Fibroblast of skin of right biceps (primary cell): ENCODE results near the gene SPTLC3.
"Not testable (repeated sequence)": the region's sequence is repeated elsewhere in the genome, so short reads cannot be mapped to it uniquely, and the experiment has no call there.

ENCODE experiments used
- DNase-seq: peaks from one replicate; pipeline ENCODE4 v3.0.0-alpha.2; 2013

The SPTLC3 gene

DNA sequence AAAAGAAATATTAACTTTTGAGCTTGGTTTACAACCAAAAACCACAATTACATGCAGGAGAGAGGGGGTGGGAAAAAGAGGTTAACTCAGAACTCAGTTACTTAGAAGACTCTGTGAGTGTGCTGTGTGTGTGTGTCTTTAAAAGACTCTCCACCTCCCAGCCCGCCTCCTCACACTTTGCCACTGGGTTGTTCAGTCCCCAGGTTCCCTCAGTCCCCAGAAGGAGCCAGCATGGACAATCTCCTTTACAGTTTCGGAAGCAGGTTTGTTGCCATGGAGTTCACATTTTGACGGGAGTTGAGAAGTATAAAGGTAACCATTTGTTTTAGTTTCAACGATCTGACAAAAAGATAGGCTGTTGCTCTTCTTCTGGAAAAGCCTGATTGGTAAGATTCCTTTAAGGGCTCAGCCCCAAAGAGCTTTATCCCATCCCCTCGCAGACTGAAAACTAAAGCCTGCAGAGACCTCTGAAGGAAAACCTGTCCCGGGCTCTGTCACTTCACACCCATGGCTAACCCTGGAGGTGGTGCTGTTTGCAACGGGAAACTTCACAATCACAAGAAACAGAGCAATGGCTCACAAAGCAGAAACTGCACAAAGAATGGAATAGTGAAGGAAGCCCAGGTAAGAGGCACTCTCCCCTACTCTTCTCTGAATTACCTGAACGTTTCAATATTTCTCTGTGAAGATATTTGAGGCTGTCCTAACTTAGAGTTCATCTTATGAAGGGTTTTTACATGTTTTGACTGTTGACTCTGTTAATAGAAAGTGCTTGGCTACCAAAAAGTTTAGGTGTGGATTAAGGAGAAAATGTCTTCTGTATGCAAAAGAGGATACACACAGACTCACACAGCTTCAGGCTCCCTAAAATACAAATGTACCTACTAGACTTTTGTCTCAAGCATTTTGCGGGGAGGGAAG lies at the start of gene SPTLC3:
Gene SPTLC3 (plus strand): TSS at position 212 of the 921 bp plus-strand sequence. CDS start 296 bp downstream, at position 508.
- peak; percentile 35 for DNase-seq

DNA sequence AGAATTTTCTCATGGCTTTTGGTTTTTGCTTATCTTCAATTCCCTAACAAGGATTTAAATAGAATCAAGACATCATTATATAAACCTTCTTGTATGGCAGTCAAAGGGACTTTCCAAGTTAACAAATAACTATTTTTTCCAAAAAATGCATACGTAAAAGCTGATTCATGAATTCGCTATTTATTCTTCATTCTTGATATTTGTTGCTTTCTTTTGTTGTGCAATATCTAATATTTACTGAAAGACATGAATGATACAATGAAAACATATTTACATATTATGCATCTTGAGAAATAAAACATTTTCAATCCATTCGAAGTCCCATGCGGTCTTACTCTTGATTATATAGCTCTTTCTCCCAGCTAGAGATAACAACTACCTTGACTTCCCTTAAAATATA lies 47.0 kb upstream of the SPTLC3 start:
- DNase-seq = no peak

DNA sequence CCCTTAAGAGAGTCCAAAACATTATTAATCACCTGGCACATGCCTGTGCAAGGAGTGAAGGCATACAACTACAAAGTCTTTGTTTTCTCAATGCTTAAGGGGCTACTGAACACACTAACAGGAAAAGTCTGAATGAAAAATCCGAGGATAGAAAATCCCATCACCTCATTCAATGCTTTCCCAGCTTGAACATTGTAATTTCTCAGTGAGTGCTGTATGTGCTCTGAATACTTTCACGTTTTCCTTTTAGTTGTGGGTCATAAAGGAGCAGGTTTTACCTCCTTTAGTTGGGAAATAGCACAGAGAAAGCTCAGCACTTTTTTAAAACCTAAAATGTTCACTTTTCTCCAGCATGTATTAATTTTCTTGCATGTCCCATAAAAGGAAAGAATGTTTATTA lies 45.9 kb upstream of the SPTLC3 start:
- DNase-seq = no peak

DNA sequence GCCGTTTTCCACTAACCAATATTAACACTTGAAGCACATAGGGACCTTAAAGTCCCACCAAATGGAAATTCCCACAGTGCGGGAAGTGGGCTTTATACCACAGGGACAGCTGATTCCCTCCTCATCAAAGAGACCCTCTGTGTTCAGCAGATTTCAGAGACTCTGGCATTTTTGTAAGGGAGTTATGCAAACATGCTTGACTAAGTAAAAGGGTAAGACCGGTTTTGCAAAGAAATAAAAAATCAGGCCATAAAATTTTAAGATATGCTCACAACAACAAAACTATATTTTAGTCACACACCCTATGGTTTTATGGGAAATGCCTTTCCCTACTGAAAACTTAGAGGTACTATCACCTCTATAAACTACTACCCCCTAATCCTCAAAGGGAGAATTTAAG lies 45.4 kb upstream of the SPTLC3 start:
- no peak for DNase-seq

GRCh38 chr20:12965212-12965869 lies 43.4 kb upstream of the SPTLC3 start:
- no peak for DNase-seq

DNA sequence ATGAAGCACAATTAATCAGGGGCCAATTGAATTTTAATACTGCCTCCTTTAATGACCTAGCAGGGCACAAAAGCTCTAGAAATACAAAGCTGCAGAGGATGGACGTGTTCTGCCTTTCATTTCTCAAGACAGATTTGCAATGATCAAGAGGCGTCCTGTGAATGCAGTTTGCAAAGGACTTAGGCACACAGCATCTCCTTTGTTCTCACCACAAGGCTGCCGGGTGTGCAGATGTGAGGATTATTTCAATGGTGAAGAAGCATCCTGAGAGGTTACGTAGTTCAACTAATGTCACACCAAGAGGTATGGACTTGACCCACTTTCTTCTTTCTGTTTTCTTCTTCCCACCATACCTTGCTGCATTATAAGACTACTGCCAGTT lies 42.9 kb upstream of the SPTLC3 start:
- no peak for DNase-seq

DNA sequence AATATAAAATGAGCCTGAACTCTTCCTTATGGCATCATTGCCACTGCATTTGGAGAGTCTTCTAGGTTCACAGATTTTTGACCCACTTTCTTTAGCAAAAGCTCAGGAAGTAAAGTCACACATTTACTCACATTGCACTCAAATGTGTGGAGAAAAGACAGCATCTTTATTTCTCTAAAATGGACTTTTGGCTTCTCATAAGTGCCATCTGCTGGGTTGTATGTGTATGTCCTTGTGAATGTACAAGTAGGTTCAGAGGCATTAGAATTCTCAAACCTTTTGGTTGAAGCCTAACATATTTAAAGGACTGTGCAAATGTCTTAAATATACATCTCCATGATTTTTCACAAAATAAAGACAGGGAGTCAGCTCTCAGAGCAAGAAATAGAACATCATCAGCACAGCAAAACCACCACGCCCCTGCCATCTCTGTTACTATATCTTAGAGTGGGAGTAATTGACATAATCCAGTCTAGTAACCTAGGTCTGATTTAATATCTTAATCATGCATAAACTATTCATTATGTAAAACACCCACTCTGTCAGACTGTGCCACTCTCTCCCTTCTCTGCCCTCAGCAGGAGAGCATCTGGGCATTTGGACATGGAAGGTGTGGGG lies 42.2 kb upstream of the SPTLC3 start:
- peak; percentile 37 for DNase-seq

GRCh38 chr20:12967932-12968331 lies 40.8 kb upstream of the SPTLC3 start:
- DNase-seq = no peak

DNA sequence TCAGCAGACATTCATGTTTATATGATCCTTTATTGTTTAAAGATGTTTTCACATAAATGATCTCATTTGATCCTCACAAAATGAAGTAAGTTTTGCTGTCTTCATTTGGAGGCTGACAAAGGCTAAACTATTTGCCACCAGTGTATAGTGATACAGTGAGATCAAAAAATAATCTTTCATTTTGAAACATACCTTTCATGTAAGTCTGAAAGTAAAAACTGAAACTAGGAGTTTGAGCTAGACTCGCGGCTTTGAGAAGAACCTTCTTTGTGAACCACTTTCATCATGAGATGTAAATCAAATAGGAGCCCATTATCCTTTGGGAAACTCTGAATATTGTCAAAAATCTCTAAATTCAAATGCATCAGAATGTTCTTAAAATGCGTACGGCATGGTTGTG lies 40.3 kb upstream of the SPTLC3 start:
- DNase-seq = no peak

DNA sequence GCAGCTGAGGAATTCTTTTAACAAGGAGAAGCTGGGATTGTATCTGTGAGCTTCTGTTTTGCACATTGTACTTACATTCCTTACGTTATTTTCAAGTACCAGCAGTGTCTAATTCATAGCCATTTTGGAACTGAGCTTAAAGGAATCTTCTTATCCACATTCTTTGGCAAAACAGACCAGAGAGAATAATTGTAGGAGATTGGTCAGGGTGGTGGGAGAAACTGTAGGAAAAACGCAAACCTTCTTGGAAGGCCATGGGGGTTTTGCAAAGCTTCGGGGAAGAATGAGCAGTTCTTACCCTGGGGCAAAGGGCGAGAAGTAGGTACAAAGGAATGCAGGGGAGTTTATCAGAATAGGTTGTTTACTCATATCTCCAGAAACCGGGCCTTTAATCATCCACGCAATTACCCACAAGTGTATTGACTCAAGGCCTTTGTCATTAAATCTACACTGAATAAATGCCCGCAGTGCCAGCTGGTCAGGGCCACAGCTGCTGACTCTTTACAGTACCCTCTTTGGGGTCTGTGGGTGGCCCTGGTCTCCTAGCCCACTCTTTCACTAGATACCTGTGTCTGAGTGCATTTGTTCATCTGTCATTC lies 39.6 kb upstream of the SPTLC3 start:
- no peak for DNase-seq

DNA sequence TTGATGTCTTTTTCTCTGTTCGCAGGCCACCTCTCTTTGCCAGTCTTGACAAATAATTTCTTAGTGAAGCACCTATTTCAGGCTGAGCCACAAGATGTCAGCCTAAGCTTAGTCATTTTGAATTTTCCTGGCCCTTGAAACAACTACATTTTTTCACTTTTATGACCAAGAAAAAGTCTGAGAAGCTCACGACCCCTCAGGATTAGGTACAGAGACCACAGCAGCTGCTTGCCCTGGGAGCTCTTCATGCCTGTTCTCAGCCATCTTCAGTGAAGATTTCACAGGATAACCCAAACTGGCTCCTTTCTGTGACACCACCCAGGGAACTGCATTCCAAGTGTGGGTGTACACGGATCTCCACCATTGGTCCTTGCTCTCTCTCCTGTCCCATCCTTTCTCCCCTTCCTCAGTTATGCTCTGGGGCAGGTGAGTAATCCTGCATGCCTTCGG lies 38.4 kb upstream of the SPTLC3 start:
- peak; percentile 41 for DNase-seq

GRCh38 chr20:12975833-12976608 lies 32.8 kb upstream of the SPTLC3 start:
- no peak for DNase-seq

DNA sequence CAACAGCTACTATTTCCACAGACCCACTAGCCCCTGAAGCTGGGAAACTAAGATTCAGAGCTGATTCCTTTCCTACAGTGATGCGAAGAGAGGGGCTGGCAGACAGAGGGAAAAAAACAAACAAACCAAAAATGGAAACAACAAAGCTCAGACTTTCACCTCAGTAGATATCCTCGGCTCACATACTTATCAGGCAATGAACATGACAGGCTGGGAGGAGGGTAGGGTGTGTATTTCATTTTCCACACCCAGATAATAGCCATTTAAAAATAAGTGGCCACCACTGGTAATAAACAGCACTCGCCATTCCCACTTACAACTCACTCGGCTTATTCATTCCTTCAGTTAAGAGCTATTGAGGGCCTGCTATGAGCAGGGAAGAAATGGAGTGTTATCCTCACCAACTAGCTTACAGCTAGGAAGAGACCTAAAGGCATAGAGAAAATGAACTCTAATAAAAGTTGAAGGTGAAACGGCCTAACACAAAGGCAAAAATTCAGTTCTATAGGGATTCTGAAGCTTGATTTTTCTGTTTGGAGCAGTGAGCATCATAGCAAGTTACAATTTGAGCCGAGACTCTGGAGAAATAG lies 32.0 kb upstream of the SPTLC3 start:
- no peak for DNase-seq

DNA sequence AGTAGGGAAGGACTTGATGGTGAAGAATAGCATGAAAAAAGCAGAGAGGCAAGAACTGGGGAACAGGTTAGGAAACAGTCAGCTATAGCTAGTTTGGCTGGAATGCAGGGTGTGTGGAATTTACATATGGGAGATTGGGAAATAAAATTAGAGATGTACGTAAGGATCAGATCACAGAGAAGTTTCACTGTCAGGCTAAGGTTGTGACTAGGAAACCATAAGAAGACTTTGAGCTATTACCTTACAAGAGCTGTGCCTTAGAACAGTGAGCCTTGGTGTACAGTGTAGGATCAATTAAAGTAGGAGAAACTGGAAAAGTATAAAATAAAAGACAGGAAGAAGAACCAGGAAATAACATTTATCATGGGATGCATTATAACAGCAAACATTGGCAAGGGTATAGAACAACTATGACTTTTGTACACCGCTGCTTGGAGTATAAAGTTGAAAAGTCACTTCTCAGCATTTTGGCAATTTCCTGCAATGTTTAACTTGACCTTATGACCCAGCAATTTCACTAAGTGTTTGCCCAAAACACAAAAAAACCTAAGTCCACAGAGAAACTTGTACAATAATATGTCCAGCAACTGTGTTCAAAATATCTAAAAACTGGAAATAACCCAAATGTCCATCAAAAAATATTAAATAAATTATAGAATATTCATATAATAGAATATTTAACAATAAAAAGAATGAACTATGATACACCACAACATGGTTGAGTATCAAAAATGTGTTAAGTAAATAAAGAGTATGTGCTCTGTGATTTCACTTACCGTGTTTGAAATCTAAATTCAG lies 31.2 kb upstream of the SPTLC3 start:
- no peak for DNase-seq

DNA sequence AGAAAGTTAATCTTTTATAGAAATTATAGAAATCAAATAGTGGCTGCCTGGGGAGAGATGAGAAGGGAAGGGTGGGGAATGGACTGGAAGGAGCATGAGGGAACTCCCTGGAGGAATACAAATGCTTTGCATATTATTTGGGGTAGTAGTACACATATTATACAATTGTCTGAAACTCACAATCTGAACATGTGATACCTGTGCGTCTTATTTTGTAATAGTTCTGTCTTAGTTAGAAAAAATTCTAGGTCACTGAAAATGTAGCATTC lies 30.7 kb upstream of the SPTLC3 start:
- DNase-seq = no peak

- no peak for DNase-seq
Observed at GRCh38 chr20:12978613-12979495, 29.9 kb upstream of the SPTLC3 start.

DNA sequence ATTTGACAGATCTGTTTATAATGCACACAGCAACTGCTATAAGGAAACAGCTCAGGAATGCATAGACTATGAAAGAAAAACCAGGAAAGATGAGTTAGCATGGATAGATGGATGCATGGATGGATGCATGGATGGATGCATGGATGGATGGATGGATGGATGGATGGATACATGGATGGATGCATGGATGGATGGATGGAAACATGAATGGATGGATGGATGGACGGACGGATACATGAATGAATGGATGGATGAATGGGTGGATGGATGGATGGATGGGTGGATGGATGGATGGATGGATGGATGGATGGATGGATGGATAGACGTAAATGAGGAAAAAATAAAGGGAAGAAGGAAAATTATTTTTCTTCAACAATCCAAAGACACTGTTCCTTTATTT lies 29.1 kb upstream of the SPTLC3 start:
- DNase-seq = not testable (repeated sequence)

- DNase-seq = no peak
Observed at GRCh38 chr20:12982098-12982497, 26.7 kb upstream of the SPTLC3 start.

DNA sequence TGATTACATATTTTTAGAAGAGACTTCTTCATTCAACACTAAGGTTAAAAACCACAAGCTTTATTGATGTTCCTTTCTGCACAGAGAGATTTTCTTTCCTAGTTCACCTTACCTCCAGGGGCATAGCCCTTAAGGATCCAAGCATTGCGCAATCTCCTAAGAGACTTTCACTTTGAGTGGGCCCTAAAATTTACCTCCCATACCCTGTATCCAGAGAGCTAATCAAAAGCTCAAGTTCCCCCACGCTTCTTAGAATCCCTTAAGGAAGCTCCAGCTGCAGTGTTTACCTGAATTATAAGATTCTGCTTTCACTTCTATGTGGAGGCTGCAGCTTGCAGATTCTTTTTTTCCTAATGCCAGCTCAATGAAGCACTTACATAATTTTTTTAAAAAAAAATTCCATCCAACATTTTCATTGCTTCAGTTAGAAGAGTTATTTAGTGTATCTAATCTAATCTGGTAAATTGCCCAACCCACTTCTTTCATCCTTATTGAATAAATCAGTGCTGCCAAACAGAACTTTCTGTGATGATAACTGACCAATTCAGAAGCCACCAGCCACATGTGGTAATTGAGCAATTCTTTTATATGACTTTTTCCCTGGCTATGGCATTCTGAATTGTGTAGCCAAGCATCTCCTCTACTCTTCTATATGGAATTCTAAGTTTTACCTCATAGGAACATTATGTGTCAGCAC lies 24.6 kb upstream of the SPTLC3 start:
- no peak for DNase-seq

DNA sequence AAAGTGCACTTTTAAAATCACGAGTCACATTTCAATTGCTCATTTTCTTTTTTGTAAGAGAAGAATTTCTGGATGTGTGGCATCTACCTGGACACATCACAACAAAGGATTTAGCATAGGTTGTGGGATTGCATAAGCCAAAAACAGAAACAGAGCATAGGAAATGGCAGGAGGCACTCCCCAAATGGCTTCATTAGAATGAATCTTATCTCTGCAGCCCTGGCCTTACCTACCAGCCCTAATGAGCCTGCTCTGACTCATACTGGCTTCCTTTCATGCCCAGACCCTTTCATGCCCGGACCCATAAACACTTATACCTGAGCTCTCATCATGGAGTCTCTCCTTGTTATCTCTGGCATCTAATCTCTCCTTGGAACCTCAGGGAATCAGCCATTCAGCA lies 23.9 kb upstream of the SPTLC3 start:
- DNase-seq = no peak
